Measurements from ENCODE around the gene NR2E3.

GRCh38 chr15:71807691-71808091, 2.7 kb upstream of the NR2E3 start:
- TF ChIP-seq EZH2 (IDR thresholded peaks at IDR 0.05; ENCODE audit: insufficient read depth, poor library complexity, severe bottlenecking) (no peak), EZH2phosphoT487 (IDR thresholded peaks at IDR 0.05; ENCODE audit: insufficient read depth, low read depth) (no peak)
